HG03064 (cell line): ENCODE measurements around the gene SAV1.
A peak's percentile ranks its signal among the peaks of the same experiment; 100 is the strongest.
"Not testable (repeated sequence)": the region's sequence is repeated elsewhere in the genome, so short reads cannot be mapped to it uniquely, and the experiment has no call there.

Experiments used
- ATAC-seq: cut with Tn5 transposase; IDR thresholded peaks from one replicate; pipeline ENCODE4 v1.9.1; 2021; ENCODE audit warnings: low read depth; ENCODE audit not compliant: unreplicated experiment

The SAV1 gene

GRCh38 chr14:50666772-50667683 is 1.1 kb downstream of the SAV1 start:
- no peak for ATAC-seq

- not testable (repeated sequence) for ATAC-seq
Observed at GRCh38 chr14:50665300-50665699, 2.8 kb downstream of the SAV1 start.

- not testable (repeated sequence) for ATAC-seq
Observed at GRCh38 chr14:50664579-50664978, 3.5 kb downstream of the SAV1 start.

GRCh38 chr14:50659327-50659974 is 8.7 kb downstream of the SAV1 start:
- ATAC-seq, result no peak

- no peak for ATAC-seq
Observed at GRCh38 chr14:50658203-50658602, 9.9 kb downstream of the SAV1 start.

- ATAC-seq, result no peak
Observed at GRCh38 chr14:50657753-50658152, 10.4 kb downstream of the SAV1 start.

- no peak for ATAC-seq
Observed at GRCh38 chr14:50656776-50657175, 11.3 kb downstream of the SAV1 start.

- ATAC-seq, result no peak
Observed at GRCh38 chr14:50649691-50650090, 18.4 kb downstream of the SAV1 start.

GRCh38 chr14:50647753-50648152 is 20.4 kb downstream of the SAV1 start:
- no peak for ATAC-seq

GRCh38 chr14:50647282-50647681 is 20.8 kb downstream of the SAV1 start:
- peak; percentile 78 for ATAC-seq

GRCh38 chr14:50635141-50635540 is 33.0 kb downstream of the SAV1 start:
- ATAC-seq, result no peak

- ATAC-seq, result no peak
Observed at GRCh38 chr14:50633954-50634353, 34.2 kb downstream of the SAV1 start.

- ATAC-seq, result no peak
Observed at GRCh38 chr14:50631408-50631821, 36.7 kb downstream of the SAV1 start.

GRCh38 chr14:50624947-50625346 is 43.2 kb downstream of the SAV1 start:
- not testable (repeated sequence) for ATAC-seq

GRCh38 chr14:50624447-50624846 is 43.7 kb downstream of the SAV1 start:
- no peak for ATAC-seq

- ATAC-seq, result no peak
Observed at GRCh38 chr14:50622978-50623377, 45.1 kb downstream of the SAV1 start.

GRCh38 chr14:50620341-50620740 is 47.8 kb downstream of the SAV1 start:
- ATAC-seq, result no peak

- no peak for ATAC-seq
Observed at GRCh38 chr14:50619569-50620141, 48.5 kb downstream of the SAV1 start.

- no peak for ATAC-seq
Observed at GRCh38 chr14:50616275-50616674, 51.8 kb downstream of the SAV1 start.

GRCh38 chr14:50615552-50615951 is 52.6 kb downstream of the SAV1 start:
- ATAC-seq, result no peak

- no peak for ATAC-seq
Observed at GRCh38 chr14:50615056-50615455, 53.0 kb downstream of the SAV1 start.
